Measurements from ENCODE around the gene SPATA31A6.
"Not testable (repeated sequence)": the region's sequence is repeated elsewhere in the genome, so short reads cannot be mapped to it uniquely, and the experiment has no call there.

Gene SPATA31A6
- total RNA-seq, result 0 reads per million in 2 donors

- DNase-seq, result not testable (repeated sequence)
These were observed at the start of gene SPATA31A6 for GRCh38 chr9:42183359-42183758. TSS of gene SPATA31A6 (plus strand) at chr9:42183659. CDS start at chr9:42183688, 29 bp downstream.

- DNase-seq, result not testable (repeated sequence)
These were observed 23.2 kb upstream of the SPATA31A6 start for GRCh38 chr9:42160299-42160698.

- DNase-seq, result not testable (repeated sequence)
These were observed 36.4 kb downstream of the SPATA31A6 start for GRCh38 chr9:42219861-42220260.

GRCh38 chr9:42223230-42223629, 39.8 kb downstream of the SPATA31A6 start:
- not testable (repeated sequence) for DNase-seq

- DNase-seq, result not testable (repeated sequence)
These were observed 49.6 kb downstream of the SPATA31A6 start for GRCh38 chr9:42233031-42233430.

- DNase-seq, result not testable (repeated sequence)
These were observed 51.2 kb downstream of the SPATA31A6 start for GRCh38 chr9:42234610-42235009.

GRCh38 chr9:42235352-42235991, 52.0 kb downstream of the SPATA31A6 start:
- not testable (repeated sequence) for DNase-seq

- DNase-seq, result not testable (repeated sequence)
These were observed 52.6 kb downstream of the SPATA31A6 start for GRCh38 chr9:42236097-42236496.

GRCh38 chr9:42237381-42237780, 53.9 kb downstream of the SPATA31A6 start:
- not testable (repeated sequence) for DNase-seq

- DNase-seq, result not testable (repeated sequence)
These were observed 55.4 kb downstream of the SPATA31A6 start for GRCh38 chr9:42238862-42239261.
